SH-SY5Y (cell line): ENCODE results near the gene BACH1.

ENCODE experiments used
- GATA2 ChIP-seq: IDR thresholded peaks from 2 replicates; pipeline ENCODE4 v1.6.1; 2011; ENCODE audit warnings: mild to moderate bottlenecking, low read depth, low read length
- GATA3 ChIP-seq: IDR thresholded peaks from 2 replicates; pipeline ENCODE4 v1.6.1; 2011; ENCODE audit warnings: low read depth, mild to moderate bottlenecking, low read length, moderate library complexity

- no peak for TF ChIP-seq GATA3
- TF ChIP-seq GATA2, result no peak
Observed at GRCh38 chr21:29299046-29299915, 559 bp downstream of the BACH1 start.
